ENCODE data around the gene DAB1.

The DAB1 gene

DNA sequence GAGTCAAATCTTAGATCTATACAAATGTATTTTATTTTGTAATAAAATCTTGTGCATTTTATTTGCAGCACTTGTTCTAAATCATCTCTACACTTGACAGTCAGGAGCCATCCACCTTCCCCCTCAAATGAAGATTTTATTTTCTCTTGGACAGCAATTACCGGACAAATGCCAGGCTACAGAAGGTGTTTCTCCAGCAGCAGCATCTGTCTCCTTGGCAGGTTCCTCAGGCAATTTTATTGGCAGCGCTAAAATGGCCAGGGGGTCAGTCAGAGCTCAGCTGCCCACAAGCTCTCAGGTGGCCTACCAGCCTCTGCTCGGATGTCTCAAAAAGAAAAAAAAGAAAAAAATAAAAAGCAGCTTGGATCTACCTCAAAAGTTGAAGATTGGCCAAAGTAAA, 107.6 kb downstream of the DAB1 start:
- DNase-seq (ENCODE audit: low read depth): no peak

DNA sequence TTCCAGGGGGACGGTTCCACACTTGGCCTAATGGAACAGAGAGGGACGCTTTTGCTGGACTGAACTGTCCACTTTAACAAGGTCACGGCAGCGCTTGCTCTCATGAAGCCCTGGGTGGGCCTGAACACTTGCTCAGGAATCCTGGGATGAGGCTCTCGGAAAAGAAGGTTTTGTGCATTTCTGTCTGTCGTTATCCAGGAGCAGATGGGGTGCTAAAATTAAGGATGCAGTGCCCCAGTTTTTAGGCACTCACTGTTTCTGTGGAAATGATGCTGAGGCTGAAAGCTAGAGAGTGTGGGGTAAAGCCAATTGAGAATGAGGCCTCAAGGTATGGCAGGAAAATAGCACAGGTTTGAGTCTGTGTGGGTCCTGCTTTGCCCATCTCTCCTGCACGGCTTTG, 111.0 kb downstream of the DAB1 start:
- no peak for DNase-seq (ENCODE audit: low read depth)

DNA sequence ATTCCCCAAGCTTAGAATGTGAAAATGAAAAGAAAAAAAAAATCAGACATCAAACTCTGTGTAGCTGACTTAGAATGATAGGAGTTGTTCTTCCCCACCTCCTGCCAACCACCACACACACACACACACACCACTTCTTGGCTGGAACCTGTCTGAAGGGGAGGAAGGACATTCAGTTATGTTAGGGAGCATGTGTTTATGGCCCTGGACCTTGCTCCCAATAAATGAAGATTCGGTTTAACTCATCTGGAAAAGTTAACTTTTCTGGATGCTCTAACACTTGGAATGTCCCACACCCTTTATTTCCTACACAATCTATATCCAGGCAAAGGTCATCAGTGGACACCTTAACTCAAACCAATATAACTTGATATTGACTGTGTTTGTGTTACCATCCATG, 112.4 kb downstream of the DAB1 start:
- DNase-seq (ENCODE audit: low read depth): no peak

DNA sequence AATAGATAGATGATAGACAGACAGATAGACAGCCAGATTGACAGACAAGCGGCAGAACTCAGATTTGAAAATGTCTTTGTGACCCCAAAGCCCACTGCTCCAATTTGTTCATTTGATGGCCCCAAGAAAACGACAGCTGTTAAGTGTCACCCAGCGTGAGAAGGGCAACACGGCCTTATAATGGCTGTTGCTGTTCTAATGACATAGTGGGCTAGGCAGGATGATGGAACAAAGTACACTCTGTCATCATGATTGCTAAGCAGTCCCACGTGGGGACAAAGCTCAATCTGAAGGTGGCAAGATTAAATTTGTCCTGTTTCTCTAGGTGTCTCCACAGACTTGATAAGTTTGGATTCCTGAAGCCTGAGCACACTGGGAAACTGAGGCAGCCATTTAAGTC, 112.9 kb downstream of the DAB1 start:
- DNase-seq (ENCODE audit: low read depth): no peak

DNA sequence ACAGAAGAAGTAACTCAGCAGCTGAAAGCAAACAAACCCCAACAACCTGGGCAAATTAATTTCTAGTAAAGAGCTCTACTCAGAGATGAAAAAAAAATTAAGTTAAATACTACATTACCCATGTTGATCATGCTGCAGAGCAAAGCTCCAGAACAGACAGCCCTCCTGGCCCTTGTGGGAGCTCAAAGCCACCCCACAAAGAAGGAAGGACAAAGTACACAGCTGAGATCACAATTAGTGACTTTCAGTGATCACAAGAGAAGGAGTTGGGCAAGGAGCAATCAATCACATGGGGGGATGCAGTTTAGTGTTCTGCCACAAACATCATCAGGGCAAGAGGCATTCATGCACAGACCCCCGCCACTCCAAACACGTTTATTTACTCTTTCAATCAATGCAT, 114.2 kb downstream of the DAB1 start:
- DNase-seq (ENCODE audit: low read depth): no peak

DNA sequence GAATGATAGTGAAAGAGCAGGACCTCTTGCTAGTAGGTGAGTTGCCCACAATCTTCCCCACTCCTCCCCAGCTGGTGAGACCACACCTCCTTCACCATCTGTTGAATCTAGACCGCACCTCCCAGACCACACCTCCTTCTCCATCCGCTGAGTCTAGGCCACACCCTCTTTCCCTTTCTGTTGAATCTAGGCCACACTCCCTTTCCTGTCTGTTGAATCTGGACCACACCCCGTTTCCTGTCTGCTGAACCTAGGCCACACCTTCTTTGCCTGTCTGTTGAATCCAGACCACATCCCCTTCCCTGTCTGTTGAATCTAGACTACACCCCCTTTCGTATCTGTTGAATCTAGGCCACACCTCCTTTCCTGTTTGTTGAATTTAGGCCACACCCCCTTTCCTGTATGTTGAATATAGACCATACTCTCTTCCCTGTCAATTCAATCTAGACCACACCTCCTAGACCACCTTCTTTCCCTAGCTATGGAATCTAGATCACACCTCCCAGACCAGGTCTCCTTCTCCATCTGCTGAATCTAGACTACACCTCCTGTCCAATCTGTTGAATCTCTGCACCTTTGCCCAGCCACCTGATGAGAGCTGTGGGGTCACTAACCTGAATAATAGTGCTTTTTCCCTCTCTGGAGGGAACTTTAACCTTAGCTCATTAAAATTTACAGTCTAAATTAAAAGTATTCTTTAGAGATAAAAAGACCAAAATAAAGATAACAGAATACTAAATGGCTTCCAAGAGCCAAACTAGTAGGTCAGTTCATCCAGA, 116.3 kb downstream of the DAB1 start:
- peak; percentile 29 for DNase-seq (ENCODE audit: low read depth)

DNA sequence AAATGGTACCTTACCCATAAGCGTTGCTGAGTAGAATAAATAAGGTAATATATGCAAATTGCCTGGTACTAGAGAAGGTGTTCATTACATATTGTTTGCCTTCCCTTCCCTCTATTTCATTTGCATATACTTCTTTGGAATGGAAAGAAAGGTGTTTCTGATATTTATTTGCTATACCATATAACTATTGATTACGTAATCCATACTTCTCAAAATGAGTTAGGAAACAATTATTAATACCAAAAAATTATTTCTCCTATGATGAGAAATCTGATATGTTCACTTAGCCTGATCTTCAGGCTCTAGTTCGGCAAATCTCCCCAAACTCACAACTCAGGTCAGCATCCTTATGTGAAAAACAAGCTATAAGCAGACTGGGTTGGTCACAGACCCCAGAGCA, 119.3 kb downstream of the DAB1 start:
- DNase-seq (ENCODE audit: low read depth): no peak

DNA sequence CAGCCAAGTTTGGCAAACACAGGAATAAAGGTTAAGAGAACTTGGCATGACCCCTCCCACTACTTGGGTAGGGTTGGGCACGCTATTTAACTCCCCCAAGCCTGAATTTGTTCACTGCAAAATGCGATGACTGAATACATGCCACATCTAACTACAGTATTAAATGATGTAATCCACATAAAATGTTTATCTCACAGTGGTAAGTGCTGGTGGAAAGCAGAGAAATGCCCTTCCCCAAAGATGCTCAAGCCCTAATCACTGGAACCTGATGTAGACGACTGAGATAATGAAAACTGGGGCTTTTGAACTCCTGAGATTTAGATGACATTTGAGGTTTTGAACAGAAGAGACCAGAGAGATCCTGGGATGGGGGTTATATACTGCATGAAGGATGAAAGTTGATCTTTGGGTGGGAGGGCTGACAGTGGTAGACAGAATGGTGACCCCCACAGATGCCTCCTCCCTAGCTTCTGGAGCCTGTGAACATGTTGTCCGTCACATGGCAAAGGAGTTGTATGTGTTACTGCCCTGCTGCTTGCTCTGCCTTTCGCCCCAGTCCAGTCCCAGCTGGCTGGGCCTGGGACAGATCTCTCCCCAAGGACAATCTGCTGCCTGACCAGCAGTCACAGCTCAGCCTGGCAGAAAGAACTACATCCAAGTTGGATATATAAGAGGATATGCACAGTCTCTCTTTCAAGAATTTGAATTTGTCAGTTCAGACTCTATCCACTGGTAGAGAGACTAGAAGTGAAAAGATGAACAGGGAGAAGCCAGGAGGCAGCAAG, 120.9 kb downstream of the DAB1 start:
- DNase-seq (ENCODE audit: low read depth): no peak

DNA sequence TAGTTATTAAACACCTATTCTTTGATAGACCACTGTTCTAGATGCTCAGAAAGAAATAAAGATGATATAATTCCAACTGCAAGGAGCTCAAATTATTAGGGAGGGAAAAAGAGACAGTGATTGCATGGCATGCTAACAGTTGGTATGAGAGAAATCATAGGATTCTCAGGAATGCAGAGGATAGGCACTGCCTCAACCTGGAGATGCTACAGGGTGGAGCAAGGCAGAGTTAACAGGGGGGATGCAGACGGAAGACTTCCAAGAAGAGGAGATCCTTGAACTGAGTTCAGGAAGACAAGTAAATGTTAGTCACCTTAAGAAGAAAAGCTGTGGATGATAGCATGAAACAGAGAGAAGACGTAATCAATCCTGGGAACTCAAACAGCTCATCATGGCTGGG, 123.7 kb downstream of the DAB1 start:
- DNase-seq (ENCODE audit: low read depth): no peak

DNA sequence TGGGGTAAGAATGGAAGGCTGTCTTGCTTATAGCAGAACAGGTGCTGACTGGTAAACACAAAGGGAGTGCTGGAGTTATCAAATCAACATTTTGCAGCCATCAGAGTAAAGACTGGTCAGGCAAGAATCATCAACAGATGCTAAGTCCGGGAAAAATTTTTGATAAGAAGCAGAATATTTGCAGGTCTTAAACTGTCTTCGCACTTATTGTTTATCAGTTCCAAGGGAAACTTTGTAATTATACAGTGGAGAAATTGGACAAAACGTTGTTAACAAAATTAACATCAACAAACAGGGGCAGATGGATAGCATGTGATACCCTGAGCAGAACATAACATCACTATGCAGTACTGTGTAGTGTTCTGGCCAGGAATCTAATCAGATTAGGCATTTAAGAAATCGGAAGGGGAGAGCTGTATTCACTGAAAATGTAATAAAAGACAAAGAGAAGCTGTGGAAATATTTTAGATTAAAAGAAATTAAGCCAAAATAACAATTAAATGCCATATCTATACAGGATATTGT, 127.1 kb downstream of the DAB1 start:
- DNase-seq (ENCODE audit: low read depth): no peak

DNA sequence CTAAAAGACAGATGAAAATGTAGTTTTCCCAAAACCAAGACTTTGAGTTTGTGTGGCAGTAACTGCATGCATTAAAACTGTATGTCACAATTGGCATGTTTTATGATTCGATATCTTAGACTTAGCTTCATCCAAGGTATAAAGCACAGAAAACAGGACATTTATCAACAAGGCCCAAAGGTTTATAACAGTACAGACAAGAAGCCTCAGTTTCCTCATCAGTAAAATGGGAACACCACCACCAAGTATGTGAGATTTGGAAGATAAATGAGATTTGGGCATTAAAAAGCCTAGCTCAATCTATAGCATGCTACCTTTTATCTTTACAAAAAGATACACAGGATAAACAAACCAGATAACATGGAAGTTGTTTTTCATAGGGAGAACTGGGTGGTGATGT, 128.5 kb downstream of the DAB1 start:
- DNase-seq (ENCODE audit: low read depth): no peak

DNA sequence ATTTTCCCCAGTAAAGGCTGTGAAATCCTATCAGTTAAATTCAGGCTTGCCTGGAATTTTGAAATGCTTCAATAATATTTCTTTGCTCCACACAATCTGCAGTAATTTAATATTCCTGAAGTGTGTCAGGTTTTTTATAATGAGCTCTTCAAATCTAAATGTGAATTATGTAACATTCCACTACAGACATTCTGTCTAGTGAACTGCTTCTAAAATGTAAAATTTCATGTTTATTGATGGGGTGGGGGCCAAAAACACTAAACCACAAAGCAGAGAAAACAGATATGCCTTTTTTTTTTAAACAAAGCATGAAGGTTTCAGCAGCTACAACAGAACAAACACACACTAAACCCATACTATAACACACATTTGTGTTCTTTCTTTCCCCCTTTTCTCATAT, 129.7 kb downstream of the DAB1 start:
- DNase-seq (ENCODE audit: low read depth): no peak

DNA sequence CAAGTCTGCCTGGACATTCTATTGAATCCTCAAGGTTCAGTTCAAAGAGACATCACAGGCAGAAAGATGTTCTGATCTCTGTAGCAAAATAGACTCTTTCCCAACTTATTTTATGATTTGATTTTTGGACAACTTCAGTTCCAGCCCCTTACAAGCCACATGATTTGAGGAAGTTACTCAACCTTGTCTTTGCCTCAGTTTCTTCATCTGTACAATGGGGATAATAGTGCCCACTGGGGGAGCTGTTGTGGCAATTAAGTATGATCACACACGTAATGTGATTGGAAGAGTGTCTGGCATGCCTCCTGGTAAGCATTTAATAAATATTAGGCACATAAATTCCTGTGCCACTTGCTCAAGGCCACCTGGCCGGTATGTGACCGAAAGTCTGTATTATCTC, 130.6 kb downstream of the DAB1 start:
- DNase-seq (ENCODE audit: low read depth): no peak

DNA sequence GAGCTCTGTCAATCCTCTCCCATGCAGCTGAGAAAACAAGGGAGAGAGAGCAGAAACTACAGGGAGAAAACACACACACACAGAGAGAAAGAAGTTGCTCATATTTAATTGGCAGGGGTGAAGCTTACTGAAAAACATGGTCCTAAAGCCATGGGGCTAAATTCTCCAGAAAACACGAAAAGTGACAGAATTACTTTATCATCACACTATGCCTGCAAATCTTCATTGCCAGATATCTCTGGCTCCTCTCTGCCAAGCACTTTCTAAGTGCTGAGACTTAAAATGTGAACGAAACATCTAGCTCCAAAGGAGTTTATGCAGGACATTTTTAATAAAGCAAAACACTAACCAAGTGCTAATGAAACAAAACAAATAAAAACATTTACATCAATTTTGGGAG, 134.1 kb downstream of the DAB1 start:
- DNase-seq (ENCODE audit: low read depth): no peak

DNA sequence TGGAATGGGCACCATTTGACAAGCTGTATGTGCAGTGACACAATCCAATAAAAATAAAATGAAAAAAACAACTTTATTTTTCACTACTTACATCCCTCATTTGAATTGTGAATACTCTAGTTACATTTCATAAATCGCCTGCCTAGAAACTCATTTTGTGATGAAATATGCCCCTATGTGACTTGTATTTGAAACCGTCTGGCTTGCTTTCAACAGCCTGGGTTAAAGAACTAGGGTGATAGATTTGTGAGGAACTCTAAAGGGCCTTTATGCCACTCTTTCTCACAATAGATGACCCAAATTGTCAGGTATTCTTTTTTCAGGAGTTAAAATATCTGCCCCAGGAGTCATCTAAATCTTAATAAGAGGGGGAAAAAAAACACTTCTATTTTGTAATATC, 137.9 kb downstream of the DAB1 start:
- no peak for DNase-seq (ENCODE audit: low read depth)

DNA sequence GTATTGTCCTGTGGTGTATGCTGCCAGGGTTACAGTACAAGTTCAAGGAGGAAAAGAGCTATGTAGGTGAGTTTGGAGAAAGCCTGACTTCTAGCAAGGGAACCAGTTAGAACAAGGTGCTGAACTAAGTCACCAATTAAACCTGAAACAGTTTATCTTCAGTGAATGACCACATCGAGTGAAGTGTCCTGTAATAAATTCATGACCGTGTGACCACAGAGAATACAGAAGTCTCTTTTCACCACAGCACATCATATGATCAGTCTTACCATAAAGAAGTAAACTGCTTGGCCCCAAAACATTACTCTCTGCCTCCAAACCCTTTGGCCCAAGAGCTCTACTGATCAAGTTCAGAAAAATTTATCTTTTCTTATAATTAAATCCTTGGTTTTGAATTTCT, 141.4 kb downstream of the DAB1 start:
- no peak for DNase-seq (ENCODE audit: low read depth)

DNA sequence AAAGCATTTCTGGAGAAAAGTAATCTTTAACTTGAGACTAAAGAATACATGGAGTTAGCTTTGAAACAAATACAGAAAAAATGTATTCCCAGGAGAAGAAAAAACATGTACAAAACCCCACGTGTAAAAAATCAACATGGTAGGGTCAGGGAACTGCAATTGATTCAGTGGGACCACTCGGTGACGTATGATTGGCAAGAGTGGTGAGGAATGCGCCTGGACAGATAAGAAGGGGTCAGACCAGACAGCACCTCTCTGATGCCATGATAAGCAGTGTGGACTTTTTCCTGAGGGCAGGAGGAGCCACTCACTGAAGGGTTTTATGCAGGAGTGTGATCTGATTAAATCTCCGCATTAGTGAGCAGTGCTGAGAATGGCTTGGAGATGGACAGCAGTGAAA, 142.5 kb downstream of the DAB1 start:
- DNase-seq (ENCODE audit: low read depth): no peak

DNA sequence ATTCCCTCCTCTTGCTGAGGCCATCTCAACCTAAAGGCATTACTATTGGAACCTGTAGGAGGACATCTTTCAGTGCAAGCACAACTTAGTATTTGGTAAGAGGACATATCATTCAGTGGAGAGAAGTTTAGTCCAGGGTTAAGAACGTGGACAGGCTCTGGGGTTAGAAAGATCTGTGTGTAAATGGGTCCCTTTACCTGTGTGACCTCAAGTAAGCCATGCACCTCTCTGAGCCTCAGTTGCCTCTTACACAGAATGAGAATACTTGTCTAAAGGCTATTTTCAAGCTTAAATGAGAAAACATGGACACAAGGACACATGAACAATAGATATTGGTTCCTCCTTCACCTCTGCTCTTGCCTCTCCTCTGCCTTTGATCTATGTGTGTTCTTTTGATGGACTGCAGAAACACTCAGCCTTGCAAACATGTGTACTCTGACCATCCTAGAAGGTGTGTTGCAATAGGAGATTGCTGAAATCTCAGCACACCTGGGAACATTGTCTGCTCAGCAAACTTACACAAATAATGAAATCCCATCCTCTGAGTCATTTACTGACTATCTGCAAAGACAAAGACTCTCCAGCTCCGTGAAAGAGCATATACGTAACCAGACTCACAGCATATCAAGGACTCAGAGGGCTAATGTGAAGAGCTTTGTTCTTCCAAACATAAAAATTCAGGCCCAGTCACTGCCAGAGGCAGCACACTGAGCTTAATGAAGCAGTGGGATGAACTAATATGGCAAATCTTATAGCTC, 143.8 kb downstream of the DAB1 start:
- no peak for DNase-seq (ENCODE audit: low read depth)

DNA sequence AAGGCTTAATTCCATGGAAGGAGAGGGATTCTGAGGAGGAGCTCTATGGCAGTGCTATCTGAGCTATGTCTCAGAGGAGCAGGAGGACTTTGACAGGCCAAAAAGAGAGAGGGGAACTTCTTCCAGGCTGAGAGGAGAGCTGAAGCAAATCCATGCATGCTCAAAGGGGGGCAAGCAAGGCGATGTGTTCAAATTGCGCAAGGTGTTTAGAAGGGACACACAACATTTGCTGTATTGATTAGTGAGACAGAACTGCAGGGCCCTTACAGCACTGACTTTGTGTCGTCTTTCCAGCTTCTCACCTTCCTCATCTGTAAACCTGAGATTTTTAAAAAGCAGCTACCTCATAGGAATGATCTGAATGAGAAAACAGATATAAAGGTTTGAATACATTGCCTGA, 145.3 kb downstream of the DAB1 start:
- no peak for DNase-seq (ENCODE audit: low read depth)

DNA sequence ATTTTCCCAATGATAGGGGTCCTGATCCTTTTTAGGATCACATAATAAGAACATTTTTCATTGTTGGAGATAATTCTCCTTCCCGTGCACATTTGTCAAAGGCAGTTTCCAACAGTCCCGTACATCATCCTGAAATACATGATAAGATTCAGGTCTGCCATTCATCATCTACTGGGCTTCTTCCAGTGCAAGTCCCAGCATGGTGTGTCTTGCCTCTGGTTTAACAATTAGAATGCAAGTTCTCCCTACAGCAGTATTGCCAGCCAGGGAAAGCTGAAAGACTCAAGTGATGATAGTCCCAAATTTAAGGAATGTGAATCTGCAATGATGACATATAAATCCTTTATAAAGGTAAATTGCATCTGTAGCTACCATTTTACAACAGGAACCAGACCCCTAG, 146.2 kb downstream of the DAB1 start:
- DNase-seq (ENCODE audit: low read depth): no peak

DNA sequence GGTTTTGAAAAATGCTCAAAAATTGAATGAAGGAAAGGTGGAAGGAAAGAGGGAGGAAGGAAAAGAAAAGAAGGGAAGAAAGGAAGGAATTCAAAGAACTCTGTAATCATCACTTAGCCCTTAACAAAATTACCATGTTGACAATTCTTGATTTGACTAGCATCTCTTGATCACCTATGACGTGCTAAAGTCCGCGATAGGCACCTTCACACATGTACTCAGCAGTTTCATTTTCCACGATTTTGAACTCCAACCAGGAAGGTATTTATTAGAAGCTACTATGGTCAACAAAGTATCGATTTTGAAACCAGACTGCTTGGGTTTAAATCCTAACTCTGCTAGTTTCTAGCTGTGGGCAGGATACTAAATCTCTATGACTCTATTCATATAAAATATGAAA, 146.9 kb downstream of the DAB1 start:
- no peak for DNase-seq (ENCODE audit: low read depth)

DNA sequence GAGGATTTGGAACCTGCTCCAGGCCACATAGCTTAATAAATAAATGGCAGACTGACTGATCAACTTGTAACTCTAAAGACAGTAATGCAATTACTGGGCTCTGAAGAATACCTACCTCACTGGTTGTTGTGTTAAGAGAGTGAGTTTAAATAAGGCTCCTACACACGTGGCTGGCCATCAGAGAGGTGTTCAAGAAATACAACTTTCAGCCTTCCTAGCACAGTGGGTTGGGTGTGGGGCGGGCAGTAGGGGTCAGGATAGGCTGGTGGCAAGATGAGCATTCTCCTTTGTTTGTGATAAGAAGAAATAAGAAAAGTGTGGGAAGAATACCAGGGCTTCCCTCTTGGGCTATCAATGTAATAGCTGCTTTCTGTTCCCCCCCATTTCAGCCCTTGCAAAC, 151.3 kb downstream of the DAB1 start:
- DNase-seq (ENCODE audit: low read depth): no peak

DNA sequence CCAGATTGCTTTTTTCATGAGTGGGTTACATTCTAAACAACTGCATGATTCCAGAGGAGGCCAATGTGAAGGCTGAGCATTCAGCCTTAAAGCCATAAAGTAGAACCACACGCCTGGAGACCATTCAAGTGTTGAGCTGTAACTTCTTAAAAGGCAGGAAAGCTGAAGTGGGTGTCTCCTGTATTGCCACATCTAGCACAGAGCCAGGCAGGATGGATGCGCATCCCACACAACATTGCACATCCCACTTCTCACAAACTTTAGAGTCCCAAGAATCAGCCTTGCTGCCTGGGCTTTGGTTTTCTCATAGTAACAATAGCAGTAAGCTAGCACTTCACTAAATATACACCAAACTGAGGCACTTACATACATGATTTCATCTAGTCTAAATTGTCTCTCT, 151.7 kb downstream of the DAB1 start:
- no peak for DNase-seq (ENCODE audit: low read depth)
